CD4-positive, alpha-beta T cell treated with Interleukin-1 beta for 1 hour (primary cell): ENCODE data around the gene GSTA4.
"Not testable (repeated sequence)": the region's sequence is repeated elsewhere in the genome, so short reads cannot be mapped to it uniquely, and the experiment has no call there.

Source experiments
- DNase-seq, 2 donors: peaks; one replicate each; pipeline ENCODE4 v3.0.0-alpha.2; 2020 to 2022

The GSTA4 gene

DNA sequence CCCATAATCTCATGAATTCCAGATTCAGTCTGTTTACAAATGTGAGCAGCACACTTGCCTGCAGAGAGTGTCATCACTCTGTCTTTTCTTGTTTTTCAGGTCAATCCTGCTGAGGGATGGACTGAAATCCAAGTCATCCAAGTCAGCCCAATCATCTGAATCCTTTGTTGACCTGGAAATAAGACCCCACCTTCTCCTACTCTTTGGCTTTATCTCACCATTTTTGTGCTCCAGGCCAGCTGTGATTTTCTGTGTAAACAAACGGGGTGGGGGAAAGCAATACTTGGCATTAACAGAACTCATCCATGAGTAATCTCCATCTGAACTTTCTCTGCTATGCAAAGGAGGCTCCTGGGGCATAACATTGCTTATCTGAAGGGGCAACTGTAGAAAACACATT lies 16.9 kb upstream of the GSTA4 start:
- no peak for DNase-seq

DNA sequence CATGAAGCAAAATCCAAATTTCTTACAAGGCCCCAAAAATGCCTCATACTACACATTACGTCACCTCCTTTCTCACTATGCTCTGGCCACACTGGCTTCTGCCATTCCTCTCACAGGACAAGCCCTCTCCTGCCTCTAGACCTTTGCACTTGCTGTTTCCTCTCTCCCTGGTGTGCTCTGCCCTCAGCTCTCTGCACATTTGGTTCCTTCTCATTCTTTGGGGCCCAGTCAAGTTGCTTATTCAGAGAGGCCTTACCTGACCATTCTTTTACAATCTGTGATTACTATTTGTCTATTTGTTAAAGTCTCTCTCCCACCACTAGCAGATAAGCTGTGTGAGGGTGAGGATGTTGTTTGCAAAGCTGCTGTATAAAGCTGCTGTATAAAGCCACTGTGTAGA lies 15.4 kb upstream of the GSTA4 start:
- no peak for DNase-seq

DNA sequence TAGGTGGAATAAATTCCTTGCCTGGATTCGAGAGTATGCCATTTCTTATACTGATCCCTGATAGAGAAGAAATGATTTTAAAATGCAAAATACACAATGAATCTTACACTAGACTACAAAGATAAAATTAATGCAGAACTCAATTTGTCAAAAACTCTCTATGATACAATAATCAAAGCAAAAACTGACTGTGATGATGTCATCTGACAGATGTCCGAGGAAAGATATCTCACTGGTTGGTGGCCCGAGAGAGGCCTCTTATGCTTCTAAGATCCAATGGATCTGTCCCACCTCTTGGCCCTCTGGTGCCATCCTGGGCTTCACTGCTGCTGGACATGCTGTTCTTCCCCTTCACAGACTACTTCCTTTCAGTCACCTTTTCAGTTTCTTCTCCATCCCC lies 14.4 kb upstream of the GSTA4 start:
- DNase-seq, result no peak

DNA sequence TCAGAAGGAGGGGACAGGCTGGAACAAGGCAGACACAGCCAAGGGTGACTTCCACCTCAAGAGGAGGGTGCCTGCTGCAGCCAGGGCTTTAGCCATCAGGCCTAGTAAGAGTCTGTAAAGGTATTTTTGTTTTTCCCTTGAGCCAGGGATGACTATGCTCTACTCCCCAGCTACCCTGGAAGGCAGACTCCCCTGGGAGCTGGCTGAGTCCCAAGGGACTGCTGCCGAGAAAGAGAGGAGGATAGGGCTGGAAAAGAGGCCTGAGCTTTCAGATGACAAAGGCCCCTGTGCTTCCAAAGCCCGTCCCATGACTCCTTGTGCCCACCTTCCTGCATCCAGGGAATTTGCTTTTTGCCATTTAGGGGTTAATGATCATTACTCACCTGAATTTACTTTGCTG lies 14.0 kb upstream of the GSTA4 start:
- DNase-seq, result no peak

DNA sequence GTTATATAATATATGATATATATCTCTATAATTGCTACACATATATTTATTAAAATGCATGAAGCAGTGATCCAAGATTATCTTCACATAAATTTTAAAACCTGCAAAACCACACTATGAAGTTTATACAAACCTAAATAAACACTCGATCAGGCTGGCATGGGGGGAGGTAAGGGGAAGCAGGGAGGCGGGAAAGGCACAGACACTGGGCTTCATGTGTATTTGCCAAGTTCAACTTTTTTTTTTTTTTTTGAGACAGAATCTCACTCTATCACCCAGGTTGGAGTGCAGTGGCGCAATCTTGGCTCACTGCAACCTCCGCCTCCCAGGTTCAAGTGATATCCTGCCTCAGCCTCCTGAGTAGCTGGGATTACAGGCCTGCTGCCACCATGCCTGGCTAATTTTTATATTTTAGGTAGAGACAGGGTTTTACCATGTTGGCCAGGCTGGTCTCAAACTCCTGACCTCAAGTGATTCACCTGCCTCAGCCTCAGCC lies 13.2 kb upstream of the GSTA4 start:
- DNase-seq, result not testable (repeated sequence)

DNA sequence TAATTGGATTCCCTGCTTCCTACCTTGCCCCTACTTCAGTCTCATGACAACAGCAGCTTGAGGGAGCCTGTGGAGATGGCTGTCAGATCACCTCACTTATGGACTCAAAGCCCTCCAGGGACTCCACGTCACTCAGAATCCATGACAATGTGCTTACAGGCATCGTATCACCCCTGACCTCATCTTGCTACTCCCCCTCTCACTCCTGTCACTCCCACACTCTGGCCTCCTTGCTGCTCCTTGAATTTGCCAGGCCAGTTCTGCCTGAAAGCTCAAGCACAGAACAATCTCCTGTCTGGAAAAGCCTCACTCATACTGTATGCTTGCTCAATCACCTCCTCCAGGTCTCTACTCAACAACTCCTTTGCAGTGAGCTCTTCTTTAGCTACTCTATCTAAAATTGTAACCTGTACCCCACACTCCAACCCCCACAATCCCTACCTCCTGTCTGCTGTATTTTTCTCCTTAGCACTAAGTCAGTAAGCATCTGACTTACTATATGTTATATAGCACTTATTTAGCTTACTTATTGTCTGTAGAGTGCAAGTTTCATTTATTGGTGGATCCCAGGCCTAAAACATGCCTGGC lies 10.7 kb upstream of the GSTA4 start:
- no peak for DNase-seq

DNA sequence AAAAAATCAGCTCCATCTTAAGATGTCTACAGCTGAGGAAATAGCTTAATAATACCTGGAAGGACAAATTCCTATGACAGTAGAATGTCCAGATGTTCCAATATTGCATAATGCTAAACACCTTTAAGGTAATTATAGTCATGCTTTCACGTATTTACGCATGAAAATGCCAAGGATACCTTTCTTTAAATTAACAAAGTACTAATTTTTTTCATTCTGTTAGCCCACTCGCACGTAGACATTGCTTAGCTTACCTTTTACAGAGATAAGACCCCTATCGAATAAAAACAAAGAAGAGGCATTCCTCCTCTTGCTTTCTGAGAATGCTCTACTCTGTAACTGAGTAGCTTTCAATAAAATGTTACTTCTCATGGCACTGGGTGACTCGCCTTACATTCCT lies 4.4 kb upstream of the GSTA4 start:
- no peak for DNase-seq

DNA sequence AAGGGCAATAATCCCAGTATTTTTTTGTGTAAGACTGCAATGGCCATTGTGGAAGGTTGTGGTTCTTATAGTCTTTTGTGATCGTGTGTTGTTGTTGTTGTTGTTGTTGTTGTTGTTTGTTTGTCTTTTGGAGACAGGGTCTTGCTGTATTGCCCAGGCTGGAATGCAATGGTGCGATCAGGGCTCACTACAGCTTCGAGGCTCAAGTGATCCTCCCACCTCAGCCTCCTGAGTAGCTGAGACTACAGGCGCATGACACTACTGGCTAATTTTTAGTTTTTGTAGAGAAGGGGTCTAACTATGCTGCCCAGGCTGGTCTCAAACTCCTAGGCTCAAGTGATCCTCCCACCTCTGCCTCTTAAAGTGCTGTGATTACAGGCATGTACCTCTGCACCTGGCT lies 3.5 kb upstream of the GSTA4 start:
- DNase-seq, result no peak

DNA sequence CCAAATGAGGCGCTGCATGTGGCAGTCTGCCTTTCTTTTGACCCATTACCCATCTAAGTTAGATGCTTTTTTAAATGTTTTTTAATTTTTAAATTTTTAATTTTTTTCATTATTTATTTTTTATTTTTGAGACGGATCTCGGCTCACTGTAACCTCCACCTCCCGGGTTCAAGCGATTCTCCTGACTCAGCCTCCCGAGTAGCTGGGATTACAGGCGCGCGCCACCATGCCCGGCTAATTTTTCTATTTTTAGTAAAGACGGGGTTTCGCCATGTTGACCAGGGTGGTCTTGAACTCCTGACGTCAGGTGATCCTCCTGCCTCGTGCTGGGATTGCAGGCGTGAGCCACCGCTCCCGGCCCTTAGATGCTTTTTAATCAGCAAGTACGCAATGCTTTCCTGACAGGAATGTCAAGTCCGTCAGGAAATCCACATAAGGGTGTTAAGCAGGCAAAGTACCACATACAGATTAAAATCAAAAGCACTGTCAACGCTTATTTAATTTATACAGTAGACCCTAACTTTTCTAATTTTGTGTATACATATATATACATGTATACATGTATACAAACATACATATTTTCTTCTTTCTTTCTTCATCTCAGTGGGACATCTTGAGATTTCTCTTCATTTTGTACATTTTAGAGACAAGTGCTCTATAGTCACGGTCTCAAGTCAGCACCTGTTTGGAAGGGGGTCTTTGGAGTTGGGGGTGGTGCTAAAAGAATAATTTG lies 995 bp upstream of the GSTA4 start:
- DNase-seq, result peak; percentile 45 to 49

DNA sequence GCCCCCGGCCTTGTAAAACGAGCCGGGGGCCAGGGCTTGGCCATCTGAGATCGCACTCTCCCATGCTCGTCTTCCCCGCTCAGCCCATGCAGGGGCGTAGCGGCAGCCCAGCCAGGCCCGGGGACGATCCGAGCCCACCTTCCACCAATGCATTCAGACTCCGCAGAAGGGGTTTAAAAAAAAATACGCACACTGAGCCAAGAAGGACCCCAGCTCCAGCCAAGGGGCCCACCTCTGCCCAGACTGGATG lies 320 bp downstream of the GSTA4 start:
- peak in 1 of 2 donors; percentile 4 for DNase-seq

DNA sequence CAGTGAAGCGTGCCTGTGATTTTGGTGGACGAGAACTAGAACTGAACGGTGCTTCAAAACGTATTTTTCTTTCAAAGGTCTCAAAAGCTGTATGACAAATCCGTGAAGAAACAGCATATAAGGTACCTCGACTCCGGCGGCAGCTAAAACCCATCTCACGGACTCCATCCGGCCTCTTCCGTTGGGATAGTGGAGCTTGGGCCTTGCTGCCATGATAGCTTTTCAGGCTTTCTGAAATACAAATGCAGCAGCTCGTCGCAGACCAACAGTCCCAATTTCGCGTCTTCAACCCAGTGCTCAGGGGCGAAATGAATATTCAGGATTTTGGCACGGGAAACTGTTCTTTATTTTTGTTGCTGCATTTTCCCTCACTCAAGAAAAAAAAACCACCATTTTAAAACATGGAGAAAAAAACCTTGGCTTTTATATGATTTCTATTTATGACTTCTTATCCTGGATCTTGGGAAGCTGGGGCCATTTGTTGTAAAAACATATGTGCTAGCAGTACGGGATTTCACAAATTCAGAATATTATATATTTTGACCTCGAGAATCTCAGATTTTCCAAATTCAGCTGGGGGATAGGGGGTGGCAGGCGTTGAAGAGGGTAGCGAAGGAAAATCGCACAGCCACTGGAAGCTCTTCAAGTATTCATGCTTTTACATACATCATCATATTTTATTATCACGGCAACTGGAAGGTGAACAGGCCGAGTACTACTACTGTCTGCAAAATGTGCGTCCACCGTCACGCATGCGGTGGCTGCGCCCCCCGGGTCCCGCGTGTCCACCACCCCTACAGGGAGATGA lies 849 bp downstream of the GSTA4 start:
- no peak for DNase-seq

DNA sequence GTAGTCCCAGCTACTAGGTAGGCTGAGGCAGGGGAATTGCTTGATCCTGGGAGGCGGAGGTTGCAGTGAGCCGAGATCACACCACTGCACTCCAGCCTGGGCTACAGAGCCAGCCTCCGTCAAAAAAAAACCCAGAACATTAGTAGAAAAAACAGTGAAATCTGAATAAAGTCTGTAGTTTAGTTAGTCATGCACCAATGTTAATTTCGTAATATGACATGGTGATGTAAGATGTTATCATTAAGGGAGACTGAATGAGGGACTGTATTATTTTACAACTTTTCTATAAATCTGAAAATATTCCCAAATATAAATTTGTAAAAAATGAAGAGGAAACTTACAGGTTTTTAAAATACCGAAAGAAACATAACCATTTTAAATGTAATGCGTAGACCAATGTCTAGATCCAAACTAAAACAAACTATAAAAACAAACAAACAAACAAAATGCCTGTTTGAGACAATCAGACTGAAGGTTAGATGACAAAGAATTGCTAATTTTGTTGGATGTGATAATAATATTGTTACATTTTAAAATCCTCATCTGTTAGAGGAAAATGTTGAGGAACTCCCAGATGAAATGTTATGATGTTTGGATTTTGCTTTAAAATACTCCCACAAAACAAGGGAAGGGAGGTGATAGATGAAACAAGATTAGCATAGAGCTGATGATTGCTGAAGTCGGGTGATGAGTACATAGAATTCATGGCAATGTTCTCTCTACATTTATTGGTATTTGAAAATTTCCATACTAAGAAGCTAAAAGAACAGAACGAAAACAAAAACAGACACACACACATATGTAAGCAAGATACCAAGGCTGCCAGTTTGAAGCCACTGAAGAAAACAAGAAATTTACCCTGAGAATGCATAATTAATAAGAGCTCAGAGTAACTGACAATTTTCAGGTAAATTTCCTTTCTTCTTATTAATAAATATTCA lies 1.8 kb downstream of the GSTA4 start:
- DNase-seq, result no peak

DNA sequence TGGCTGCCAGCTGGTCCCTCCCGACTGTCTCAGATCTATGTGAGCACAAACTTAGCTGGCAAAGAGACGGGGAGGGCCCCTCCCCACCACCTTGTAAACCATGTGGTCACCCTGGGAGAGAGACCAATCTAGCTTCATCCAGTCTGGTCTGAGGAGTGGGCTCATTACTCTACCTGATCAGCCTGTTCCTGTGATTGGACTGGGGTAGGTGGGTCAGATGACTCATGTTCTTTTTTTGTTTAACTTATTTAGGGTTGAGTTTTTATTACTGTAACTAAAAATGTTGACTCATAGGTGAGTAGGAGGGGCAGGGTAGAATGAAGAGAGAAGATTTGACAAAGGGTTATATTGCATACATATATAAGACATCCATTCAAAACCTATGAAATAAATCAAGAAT lies 4.7 kb downstream of the GSTA4 start:
- no peak for DNase-seq

DNA sequence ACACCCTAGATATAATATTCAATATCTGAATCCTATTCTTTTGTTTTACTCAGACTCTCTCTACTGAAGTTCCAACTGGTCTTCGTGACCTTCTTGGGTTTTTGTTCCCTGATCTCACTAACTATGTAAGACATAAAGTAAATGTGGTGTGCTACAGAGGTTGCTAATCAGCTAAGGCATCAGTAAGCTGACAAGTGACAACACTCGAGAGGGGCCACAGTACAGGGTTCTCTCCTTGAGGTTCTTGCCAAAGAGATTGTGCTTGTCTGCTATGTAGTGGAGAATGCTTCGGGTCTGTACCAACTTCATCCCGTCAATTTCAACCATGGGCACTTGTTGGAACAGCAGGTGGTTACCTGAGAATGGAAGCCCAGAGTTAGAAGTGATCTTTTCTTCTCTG lies 9.9 kb downstream of the GSTA4 start:
- DNase-seq, result no peak

DNA sequence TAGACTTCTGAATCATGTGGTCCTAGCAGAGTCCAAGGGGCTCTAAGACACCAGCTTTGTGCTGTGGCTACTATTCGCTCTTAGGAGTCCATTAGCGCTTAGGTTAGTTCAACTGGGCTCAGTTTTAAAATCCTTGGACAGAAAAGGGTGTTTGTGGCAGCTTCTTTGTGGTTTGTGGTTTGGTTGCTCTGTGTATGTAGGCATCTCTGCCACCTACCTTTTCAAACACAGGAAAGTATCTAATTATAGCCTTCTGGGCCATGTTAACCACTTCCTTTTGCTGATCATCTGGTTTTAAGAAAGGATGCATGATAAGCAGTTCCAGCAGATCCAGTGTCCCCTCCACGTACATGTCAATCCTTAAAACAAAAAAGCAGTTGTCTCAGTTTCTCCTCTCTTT lies 10.8 kb downstream of the GSTA4 start:
- DNase-seq, result peak; percentile 38 to 70

DNA sequence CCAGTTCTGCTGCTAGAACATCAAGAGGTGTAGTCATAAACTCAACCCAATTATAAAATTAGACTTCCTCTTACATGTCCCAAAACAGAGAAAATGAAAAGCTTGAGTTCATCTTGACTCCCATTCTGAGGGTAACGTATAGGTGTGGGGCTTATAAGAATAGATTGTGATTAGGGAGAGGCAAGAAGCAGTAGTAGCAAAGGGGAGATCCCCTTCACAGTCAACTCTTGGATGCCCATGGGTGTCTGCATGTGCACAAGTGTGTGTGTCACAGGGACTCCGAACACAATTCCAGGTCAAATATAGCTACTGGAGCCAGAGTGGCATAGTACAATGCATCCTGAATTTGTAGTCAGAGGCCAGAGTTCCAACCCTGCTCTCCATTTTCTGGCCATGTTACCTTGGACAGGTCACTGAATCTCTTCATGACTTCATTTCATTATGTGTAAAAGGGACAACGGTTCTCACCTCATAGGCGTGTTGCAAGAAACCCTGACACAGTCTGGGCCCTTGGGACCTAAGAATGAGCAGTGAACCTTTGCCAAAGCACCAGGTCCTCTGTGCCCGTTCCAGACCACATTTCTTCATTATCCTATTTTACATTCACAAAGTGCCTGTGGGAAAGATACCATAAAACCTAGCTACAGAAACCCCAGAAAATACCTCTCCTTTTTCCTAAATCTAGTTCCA lies 11.8 kb downstream of the GSTA4 start:
- DNase-seq, result no peak

DNA sequence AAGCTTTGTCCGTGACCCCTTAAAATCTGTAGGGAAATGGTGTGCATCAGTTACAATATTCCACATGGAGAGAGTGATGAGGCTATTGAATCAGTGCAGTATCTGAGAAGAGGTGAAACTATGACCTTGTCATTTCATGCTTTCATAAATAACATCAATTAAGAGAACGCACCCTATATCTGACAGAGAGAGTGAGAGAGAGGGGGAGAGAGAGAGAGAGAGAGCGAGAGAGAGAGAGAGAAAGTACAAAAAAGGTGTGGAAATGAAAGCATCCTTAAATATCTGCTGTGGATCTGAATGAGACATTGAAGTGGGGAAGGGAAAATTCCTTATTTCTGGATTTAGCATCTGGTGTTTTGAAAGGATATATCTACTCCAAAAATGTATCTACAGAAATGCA lies 12.4 kb downstream of the GSTA4 start:
- DNase-seq, result no peak

DNA sequence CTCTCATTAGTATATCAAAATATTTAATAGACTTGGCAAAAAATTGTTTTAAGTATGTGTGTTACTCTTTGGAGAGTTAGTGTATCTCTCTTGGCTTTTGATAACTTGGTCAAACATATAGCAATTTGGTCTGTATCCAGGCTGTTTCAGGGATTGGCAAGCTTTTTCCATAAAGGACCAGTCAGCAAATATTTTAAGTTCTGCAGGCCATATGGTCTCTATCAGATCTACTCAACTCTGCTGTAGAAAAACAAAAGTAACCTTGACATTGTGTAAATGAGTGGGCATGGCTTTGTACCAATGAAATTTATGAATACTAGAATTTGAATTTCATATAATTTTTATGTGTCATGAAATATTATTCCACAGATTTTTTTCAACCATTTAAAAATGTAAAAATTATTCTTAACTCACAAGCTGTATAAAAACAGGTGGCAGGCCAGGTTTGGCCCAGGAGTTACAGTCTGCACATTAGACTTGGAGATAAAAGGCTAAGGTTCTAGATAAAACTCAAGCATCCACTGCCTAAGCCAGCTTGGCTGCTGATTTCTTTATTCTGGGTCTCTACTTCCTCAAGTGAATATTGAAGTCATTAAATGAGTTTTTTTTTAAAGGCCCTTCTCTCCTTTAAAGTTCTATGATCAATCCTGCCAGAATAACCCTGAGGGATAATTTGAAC lies 13.7 kb downstream of the GSTA4 start:
- no peak for DNase-seq

DNA sequence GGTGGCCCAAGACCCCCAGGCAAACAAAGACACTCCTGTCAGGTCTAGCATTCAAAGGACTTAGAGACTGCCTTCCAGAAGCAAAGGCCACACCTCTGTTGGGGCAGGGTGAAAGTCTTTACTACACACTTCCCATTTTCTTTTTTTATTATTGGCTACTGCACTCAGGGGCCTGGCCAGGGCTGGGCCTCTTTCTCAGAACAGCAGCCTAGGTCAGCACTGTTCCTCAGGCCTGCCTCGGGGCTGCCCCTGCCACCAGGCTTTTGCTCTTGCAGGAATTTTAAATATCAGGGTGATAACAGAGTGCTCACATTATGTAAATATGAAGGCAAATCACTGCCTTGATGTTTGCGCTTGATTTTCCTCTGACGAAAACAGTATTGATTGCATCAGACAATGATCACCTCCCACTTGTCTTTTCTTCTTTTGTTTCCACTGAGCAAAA lies 18.5 kb downstream of the GSTA4 start:
- peak in 1 of 2 donors; percentile 19 for DNase-seq

DNA sequence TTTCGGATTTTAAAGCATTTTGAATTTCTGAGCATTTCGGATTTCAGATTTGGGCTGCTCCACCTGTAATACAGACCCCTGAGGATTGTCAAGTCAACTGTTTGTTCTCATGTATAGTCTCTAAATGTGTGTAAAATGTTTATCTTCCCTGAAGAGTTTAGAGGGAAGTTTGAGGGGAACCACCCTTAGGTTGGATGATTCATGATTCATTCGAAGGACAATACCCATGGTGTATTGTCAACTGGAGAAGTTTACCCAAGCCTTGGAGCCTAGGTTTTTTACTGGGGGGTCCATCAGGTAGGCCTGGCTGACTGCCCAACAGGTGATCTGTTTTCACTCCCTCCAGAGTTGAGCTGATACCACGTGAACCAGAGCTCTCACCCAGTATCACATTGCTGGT lies 18.9 kb downstream of the GSTA4 start:
- DNase-seq, result no peak

DNA sequence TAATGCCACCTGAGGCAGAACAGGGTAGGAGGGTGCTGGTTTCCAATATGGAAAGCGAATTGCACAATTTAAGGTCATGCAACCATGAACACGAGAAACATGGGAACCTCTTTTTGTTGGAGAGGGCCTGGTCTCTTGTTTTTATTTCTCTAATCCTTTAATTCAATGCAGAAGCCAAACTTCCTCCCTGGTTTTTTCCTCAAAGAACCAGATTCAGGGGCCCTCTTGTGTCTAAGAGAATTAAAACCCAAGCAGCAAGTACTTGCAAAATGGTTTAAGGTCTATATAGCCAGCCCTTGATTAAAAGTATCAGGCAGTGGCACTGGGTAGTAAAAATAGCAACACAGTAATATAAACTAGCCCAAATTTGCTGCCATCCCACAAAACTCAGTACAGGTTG lies 19.5 kb downstream of the GSTA4 start:
- no peak for DNase-seq

DNA sequence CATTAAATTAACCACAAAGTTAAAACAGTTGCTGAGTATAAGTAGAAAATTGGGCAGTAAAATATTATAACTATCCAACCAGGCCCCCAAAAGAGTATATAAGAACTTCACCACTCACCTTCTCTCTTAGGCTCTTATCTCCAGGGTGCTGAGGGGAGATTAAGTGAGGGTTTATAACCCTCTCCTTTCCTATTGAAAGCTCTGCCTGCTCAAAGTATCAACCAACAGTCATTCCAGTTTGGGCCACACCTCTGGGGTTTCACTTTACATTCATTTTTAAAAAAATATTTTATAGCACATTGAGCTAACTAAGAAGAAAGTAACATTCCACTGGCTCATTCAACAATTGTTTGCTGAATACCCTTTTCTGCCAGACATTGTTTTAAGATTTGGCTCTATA lies 22.1 kb downstream of the GSTA4 start:
- DNase-seq, result no peak
